ENCODE data around the gene TENM3. TPM values are rescaled to one million over a fixed set of nuclear protein-coding genes. Genes with fewer than 3 reads are reported as not detected.

Gene TENM3
- total RNA-seq, 1 experiment from 2014 or later, result 71.0 TPM

- ATAC-seq (no peak), DNase-seq (ENCODE audit: low spot score) (no peak)
- POLR2A ChIA-PET, result no interaction called here
- TF ChIP-seq ZNF263 (CRISPR knock-in tag; IDR thresholded peaks at IDR 0.05; ENCODE audit: low read depth) (no peak), SMAD4 (CRISPR knock-in tag; IDR thresholded peaks at IDR 0.05) (no peak), ZNF423 (CRISPR knock-in tag; IDR thresholded peaks at IDR 0.05) (no peak), ZMAT4 (CRISPR knock-in tag; IDR thresholded peaks at IDR 0.05) (no peak), ZNF671 (CRISPR knock-in tag; IDR thresholded peaks at IDR 0.05) (no peak), TP53 (CRISPR knock-in tag; IDR thresholded peaks at IDR 0.05) (no peak), ZNF138 (CRISPR knock-in tag; conservative IDR thresholded peaks at IDR 0.05) (no peak), ZSCAN18 (CRISPR knock-in tag; IDR thresholded peaks at IDR 0.05) (no peak), USF2 (CRISPR knock-in tag; IDR thresholded peaks at IDR 0.05) (no peak), STAT6 (CRISPR knock-in tag; conservative IDR thresholded peaks at IDR 0.05; ENCODE audit: low read depth) (no peak), ZNF512 (CRISPR knock-in tag; IDR thresholded peaks at IDR 0.05; ENCODE audit: borderline replicate concordance) (no peak), CDX4 (CRISPR knock-in tag; IDR thresholded peaks at IDR 0.05; ENCODE audit: borderline replicate concordance) (no peak), USF1 (CRISPR knock-in tag; IDR thresholded peaks at IDR 0.05) (no peak), ZNF416 (CRISPR knock-in tag; IDR thresholded peaks at IDR 0.05) (no peak), E2F4 (CRISPR knock-in tag; IDR thresholded peaks at IDR 0.05; ENCODE audit: borderline replicate concordance, low read depth) (no peak), MLX (CRISPR knock-in tag; IDR thresholded peaks at IDR 0.05) (no peak), AFF4 (CRISPR knock-in tag; IDR thresholded peaks at IDR 0.05; ENCODE audit: borderline replicate concordance) (no peak), NR3C1 (CRISPR knock-in tag; conservative IDR thresholded peaks at IDR 0.05; ENCODE audit: low read depth) (no peak)
- no peaks in the 10 kb centered on the region for H3K27me3 Mint-ChIP-seq (ENCODE audit: low read depth)
- H3K9me3 Mint-ChIP-seq, result no peaks in the 10 kb centered on the region
- peaks cover 26% of the 10 kb centered on the region for H3K4me1 Mint-ChIP-seq
- H3K4me3 Mint-ChIP-seq, result no peak overlapping the region
- H3K27ac Mint-ChIP-seq, result no peak overlapping the region
- peaks cover 17% of the 10 kb centered on the region for H3K36me3 Mint-ChIP-seq
- CTCF ChIA-PET, result no interaction called here
Measured at GRCh38 chr4:182760551-182761043, 517.4 kb downstream of the TENM3 start.
